Hepatocyte (in vitro differentiated cells): ENCODE data around the gene TIGD7.

Experiments
- EZH2phosphoT487 ChIP-seq: fragments of 200-600 bp; sonication (generic); IDR thresholded peaks from one replicate; pipeline ENCODE4 v1.6.1; 2018; ENCODE audit warnings: antibody characterized with exemption, mild to moderate bottlenecking, low read depth, moderate library complexity; ENCODE audit not compliant: unreplicated experiment, severe bottlenecking
- TF ChIP-seq, protein P1 (sequence below): fragments of 200-600 bp; sonication (generic); IDR thresholded peaks from 2 replicates; pipeline ENCODE4 v1.5.1; 2016; ENCODE audit warnings: antibody characterized with exemption, mild to moderate bottlenecking; ENCODE audit not compliant: poor library complexity

DNA sequence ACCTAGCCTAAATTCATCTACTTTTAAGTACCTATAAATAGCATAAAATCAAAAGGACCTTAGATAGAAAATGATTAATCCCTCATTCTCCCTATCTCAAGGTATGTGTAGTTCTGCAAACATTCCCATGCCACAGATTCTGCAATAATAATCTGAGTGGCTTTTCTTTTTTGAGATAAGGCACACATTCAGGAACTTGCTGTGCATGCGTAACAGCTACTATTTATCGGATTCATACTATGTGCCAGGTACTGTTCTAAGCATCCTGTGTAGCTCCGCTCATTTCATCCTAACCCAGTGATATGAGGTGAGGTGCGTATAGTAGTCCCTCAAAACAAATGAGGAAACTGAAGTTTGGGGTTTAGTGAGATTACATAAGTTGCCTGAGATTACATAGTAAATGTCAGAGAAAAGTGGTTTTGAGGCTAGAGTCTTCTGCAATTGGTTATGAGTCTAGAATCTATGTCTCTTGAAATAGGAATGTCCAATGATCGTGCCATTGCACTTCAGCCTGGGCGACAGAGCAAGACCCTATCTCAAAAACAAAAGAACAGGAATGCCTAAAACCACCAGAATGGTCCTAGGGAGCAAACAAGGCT, 23.9 kb downstream of the TIGD7 start:
- TF ChIP-seq, protein P1, sequence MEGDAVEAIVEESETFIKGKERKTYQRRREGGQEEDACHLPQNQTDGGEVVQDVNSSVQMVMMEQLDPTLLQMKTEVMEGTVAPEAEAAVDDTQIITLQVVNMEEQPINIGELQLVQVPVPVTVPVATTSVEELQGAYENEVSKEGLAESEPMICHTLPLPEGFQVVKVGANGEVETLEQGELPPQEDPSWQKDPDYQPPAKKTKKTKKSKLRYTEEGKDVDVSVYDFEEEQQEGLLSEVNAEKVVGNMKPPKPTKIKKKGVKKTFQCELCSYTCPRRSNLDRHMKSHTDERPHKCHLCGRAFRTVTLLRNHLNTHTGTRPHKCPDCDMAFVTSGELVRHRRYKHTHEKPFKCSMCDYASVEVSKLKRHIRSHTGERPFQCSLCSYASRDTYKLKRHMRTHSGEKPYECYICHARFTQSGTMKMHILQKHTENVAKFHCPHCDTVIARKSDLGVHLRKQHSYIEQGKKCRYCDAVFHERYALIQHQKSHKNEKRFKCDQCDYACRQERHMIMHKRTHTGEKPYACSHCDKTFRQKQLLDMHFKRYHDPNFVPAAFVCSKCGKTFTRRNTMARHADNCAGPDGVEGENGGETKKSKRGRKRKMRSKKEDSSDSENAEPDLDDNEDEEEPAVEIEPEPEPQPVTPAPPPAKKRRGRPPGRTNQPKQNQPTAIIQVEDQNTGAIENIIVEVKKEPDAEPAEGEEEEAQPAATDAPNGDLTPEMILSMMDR: no peak
- TF ChIP-seq EZH2phosphoT487: no peak
